ENCODE measurements around the gene PLEKHA1. TPM values are rescaled to one million over a fixed set of nuclear protein-coding genes. Genes with fewer than 3 reads are reported as not detected.

PLEKHA1 gene
- total RNA-seq, 1 donor from 2014 or later: 64.5 TPM

GRCh38 chr10:122354383-122354782, 20.1 kb upstream of the PLEKHA1 start:
- peaks cover 9% of the 10 kb centered on the region for H3K9me3 Mint-ChIP-seq (ENCODE audit: low read depth)
- peaks cover 4% of the 10 kb centered on the region for H3K4me1 Mint-ChIP-seq (ENCODE audit: low read depth)
- peaks cover 4% of the 10 kb centered on the region for H3K27me3 Mint-ChIP-seq (ENCODE audit: low read depth)
- H3K36me3 Mint-ChIP-seq (ENCODE audit: low read depth): peaks cover 2% of the 10 kb centered on the region
- no peak for DNase-seq (ENCODE audit: low spot score)
- TF ChIP-seq CTCF (IDR thresholded peaks at IDR 0.05): no peak
- no peak overlapping the region for H3K4me3 Mint-ChIP-seq (ENCODE audit: unreplicated experiment)
- no peak overlapping the region for H3K27ac Mint-ChIP-seq (ENCODE audit: unreplicated experiment)

- peaks cover 9% of the 10 kb centered on the region for H3K9me3 Mint-ChIP-seq (ENCODE audit: low read depth)
- peaks cover 4% of the 10 kb centered on the region for H3K27me3 Mint-ChIP-seq (ENCODE audit: low read depth)
- H3K4me1 Mint-ChIP-seq (ENCODE audit: low read depth): peaks cover 6% of the 10 kb centered on the region
- no peak for TF ChIP-seq CTCF (IDR thresholded peaks at IDR 0.05)
- peaks cover 2% of the 10 kb centered on the region for H3K36me3 Mint-ChIP-seq (ENCODE audit: low read depth)
- no peak overlapping the region for H3K27ac Mint-ChIP-seq (ENCODE audit: unreplicated experiment)
- H3K4me3 Mint-ChIP-seq (ENCODE audit: unreplicated experiment): no peak overlapping the region
- no peak for DNase-seq (ENCODE audit: low spot score)
These were observed 16.8 kb upstream of the PLEKHA1 start for GRCh38 chr10:122357685-122358084.

- peaks cover 24% of the 10 kb centered on the region for H3K4me1 Mint-ChIP-seq (ENCODE audit: low read depth)
- H3K4me3 Mint-ChIP-seq (ENCODE audit: unreplicated experiment): no peak overlapping the region
- H3K27ac Mint-ChIP-seq (ENCODE audit: unreplicated experiment): no peak overlapping the region
- no peaks in the 10 kb centered on the region for H3K27me3 Mint-ChIP-seq (ENCODE audit: low read depth)
- peaks cover 9% of the 10 kb centered on the region for H3K9me3 Mint-ChIP-seq (ENCODE audit: low read depth)
- no peak for DNase-seq (ENCODE audit: low spot score)
- H3K36me3 Mint-ChIP-seq (ENCODE audit: low read depth): peaks cover 2% of the 10 kb centered on the region
- TF ChIP-seq CTCF (IDR thresholded peaks at IDR 0.05): no peak
These were observed 14.9 kb upstream of the PLEKHA1 start for GRCh38 chr10:122359621-122360020.

- no peak overlapping the region for H3K4me3 Mint-ChIP-seq (ENCODE audit: unreplicated experiment)
- peaks cover 2% of the 10 kb centered on the region for H3K36me3 Mint-ChIP-seq (ENCODE audit: low read depth)
- no peak for DNase-seq (ENCODE audit: low spot score)
- H3K27me3 Mint-ChIP-seq (ENCODE audit: low read depth): no peaks in the 10 kb centered on the region
- TF ChIP-seq CTCF (IDR thresholded peaks at IDR 0.05): no peak
- peak overlapping the region; percentile 33 for H3K27ac Mint-ChIP-seq (ENCODE audit: unreplicated experiment)
- peaks cover 24% of the 10 kb centered on the region for H3K4me1 Mint-ChIP-seq (ENCODE audit: low read depth)
- H3K9me3 Mint-ChIP-seq (ENCODE audit: low read depth): peaks cover 9% of the 10 kb centered on the region
These were observed 13.5 kb upstream of the PLEKHA1 start for GRCh38 chr10:122361046-122361445.

GRCh38 chr10:122362031-122362592, 12.4 kb upstream of the PLEKHA1 start:
- peaks cover 5% of the 10 kb centered on the region for H3K36me3 Mint-ChIP-seq (ENCODE audit: low read depth)
- no peak overlapping the region for H3K4me3 Mint-ChIP-seq (ENCODE audit: unreplicated experiment)
- no peaks in the 10 kb centered on the region for H3K27me3 Mint-ChIP-seq (ENCODE audit: low read depth)
- peaks cover 9% of the 10 kb centered on the region for H3K9me3 Mint-ChIP-seq (ENCODE audit: low read depth)
- no peak for TF ChIP-seq CTCF (IDR thresholded peaks at IDR 0.05)
- H3K27ac Mint-ChIP-seq (ENCODE audit: unreplicated experiment): no peak overlapping the region
- peaks cover 24% of the 10 kb centered on the region for H3K4me1 Mint-ChIP-seq (ENCODE audit: low read depth)
- no peak for DNase-seq (ENCODE audit: low spot score)
